Stimulated activated CD8-positive, alpha-beta memory T cell treated with anti-CD3 and anti-CD28 coated beads, Interleukin-2, amount 100 ng/mL, for 48 hours (primary cell): ENCODE data around the gene TMEM179.

ENCODE experiments used
- DNase-seq, 2 donors: peaks; one replicate each; pipeline ENCODE4 v3.0.0-alpha.2; 2020; ENCODE audit warnings: low read depth in 2 of 2

TMEM179 gene

GRCh38 chr14:104598910-104599273 lies 5.7 kb downstream of the TMEM179 start:
- no peak for DNase-seq

DNA sequence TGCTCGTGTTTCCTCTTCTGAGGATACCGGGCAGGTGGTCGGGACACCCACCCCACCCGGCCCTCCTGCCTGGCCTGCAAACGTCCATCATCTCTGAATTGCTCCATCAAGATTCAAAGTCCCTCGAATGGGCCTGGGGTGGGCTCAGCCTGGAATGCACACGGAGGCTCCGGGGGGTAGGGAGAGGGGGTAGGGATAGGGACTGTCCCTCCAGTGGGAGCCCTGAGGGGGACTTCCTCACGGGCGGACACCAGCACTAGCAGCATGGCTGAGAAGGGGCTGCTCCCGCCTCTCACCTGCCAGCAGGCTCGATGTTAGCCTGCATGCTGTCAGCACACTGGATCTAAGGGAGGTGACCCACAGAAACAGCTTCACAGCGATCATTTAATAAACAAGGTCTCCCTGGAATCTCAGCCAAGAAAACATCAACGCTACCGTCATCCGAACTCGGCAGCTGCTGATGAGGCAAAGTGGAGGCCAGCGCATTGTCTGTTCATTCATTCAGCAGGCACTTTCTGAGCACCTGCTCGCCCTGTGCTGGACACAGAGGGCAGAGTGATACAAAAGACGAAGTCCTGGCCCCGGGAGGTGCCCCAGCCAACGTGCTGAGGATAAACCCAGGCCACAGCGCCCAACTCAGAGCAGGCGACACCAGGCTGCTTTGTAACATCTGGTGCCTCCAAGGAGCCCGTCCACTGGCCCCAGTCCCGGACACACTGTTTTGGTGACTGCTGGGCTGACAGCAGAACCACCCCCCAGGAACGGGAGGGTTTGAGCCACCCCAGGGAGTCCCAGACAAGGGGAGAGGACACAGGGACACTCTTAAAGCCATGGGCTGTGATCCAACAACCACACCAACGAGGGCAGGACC lies 6.3 kb downstream of the TMEM179 start:
- DNase-seq: no peak

DNA sequence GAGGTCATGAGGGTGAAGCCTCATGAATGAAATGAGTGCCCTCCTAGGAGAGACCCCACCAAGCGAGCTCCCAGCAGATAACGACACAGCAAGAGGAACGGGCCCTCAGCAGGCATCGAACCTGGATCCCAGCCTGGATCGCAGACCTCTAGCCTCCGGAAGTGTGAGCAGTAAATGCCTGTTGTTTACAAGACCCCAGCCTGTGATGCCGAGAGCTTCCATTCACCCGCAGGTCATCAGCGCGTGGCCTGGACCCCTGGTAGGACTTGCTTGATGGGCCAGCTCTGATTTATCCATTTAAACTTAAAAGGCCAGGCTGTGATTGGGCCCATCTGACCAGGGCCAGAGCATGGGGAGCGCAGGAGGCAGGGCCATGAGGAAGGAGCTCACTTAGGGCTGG lies 7.0 kb downstream of the TMEM179 start:
- DNase-seq: no peak

- DNase-seq: no peak
Measured at GRCh38 chr14:104596927-104597351, 7.6 kb downstream of the TMEM179 start.

- DNase-seq: no peak
Measured at GRCh38 chr14:104596451-104596918, 8.1 kb downstream of the TMEM179 start.

GRCh38 chr14:104595911-104596450 lies 8.6 kb downstream of the TMEM179 start:
- no peak for DNase-seq

DNA sequence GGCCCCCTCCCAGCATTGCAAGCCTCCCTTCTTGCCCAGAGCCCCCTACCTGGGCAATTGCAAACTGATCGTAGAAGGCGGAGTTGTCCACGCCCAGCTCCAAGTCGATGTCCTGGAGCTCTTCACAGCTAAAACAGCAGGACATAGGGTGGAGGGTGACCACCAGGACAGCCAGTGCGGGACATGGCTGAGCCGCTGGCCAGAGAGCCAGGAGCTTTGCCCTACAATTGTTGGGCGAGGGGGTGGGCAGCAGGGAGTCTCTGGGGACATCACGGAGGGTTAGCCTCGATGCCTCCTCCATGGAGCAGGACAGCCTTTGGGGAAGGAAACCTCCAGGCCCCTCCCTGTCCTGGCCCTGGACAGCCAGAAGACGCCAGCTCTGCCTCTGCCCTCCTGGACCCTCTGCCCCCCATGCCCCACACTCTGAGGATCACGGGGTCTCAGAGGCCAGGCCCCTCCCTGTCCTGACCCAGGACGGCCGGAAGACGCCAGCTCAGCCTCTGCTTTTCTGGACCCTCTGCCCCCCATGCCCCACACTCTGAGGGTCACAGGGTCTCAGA lies 9.4 kb downstream of the TMEM179 start:
- no peak for DNase-seq

GRCh38 chr14:104594310-104595046 lies 10.1 kb downstream of the TMEM179 start:
- DNase-seq: no peak

GRCh38 chr14:104593710-104594136 lies 10.8 kb downstream of the TMEM179 start:
- no peak for DNase-seq

- DNase-seq: no peak
Measured at GRCh38 chr14:104593241-104593701, 11.3 kb downstream of the TMEM179 start.

- no peak for DNase-seq
Measured at GRCh38 chr14:104592785-104593184, 11.8 kb downstream of the TMEM179 start.

DNA sequence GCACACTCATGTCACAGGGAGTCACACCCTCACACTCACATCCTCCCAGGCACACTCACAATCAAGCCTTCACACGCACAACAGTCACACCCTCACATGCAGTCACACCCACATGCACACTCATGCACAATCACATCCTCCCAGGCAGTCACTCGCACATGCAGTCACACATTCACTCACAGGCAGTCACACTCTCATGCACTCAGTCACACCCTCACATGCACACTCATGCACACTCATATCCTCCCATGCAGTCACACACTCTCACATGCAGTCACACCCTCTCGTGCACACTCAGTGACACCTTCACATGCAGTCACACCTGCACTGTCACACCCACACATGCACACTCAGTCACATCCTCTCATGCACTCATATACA lies 12.3 kb downstream of the TMEM179 start:
- DNase-seq: no peak

DNA sequence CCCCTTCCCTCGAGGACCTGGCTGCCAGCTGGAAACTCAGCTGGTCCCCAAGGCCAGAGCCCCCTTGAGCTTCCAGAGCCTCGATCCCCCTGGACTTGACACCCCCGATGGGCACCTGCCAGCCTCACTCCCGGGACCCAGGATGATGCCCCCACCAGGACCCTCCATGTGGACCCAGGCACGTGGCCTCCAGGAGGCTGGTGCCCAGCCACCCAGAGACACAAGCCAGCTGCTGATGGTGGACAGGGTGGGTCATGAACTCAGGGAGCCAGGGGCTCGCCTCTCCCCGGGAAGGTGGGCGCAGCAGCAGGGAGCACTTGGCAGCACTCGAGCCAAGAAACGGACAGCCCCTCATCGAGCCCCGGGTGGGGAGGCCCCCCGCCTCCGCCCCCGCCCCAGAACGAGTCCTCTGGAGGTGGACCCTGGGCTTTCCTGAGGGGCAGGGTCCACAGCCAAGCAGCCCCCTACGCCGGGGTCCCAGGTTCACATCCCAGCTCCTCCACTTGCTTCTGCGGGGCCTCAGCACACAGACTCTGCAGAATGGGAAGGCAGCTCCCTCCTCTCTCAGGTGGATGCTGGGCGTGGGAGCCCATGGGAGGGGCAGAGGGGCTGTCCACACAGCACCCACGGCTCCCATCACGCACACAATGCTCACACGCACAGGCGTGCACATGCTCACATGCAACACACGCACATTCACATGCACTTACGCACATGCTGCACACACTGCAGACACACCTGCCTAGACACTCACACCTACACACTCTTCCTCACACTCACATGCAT lies 12.9 kb downstream of the TMEM179 start:
- no peak for DNase-seq

- DNase-seq: no peak
Measured at GRCh38 chr14:104591031-104591430, 13.5 kb downstream of the TMEM179 start.

DNA sequence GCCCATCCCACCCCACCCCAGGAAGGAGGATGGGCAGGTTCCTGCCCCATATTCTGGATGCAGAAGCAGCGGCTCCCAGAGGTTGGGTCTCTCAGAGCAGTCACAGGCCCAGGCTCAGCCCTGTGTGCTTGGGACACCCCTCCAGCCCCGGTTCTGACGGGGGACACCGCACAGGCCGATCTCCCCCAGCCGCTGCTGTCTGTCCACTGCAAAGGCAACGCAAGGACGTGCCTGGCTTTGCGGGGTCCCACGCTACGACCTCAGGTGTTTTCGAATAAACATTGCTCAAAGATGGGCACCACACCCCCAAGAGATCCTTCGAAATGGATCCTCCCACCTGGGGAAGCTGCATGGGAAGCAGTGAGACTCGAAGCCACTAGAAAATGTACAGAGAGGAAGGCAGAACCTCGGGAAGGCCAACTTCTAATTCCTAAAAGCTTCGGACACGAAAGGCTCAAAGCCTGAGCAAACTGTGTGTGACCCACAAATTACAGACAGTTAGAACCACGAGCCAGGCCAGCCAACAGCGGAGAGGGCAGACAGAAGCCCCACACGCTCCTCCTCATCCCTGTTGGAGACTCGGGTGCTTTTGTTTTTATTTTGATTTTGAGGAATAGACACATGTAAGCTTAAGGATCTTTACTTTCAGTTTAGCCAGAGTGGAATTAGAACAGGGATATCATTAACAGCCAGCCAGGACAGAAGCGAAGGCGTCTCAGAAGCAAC lies 14.2 kb downstream of the TMEM179 start:
- DNase-seq: no peak

DNA sequence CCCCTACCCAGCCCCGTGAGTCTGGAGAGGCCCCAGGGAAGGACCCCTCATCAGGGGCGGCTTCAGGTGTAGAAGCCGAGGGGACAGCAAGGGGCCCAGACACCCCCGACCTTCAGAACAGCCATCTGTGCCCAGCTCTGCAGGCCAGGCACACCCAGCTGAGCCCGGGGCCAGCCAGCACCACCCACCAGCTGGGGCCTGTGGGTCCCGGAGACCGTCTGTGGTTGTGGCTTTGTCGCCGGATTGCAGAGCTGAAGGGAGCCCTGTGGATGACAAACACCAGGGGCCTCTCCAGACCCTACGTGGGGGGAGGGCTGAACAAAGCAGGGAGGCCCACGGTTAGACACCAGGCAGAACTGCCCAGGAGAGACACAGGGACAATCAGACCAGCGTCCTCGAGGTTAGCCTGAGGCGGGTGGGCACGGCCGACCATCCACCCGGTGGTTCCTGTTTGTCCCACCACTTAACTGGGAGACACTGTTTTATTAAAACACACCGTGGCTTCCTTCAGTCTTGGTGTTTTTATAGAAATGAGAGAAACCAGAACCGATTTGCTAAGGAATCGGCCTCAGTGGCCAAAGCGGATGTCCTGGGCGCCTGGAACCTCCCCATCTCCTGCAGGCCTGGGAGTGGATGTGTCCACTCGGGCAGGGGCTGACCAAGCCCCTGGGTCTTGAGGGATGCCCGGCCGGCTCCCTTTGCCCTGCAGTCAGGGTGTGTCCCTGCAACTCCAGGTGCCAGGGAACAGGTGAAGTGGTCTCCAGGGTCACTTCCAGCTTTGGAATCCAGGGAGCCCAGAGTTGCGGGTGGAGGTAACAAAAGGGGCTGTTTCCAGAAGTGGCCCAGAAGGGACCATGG lies 15.0 kb downstream of the TMEM179 start:
- no peak for DNase-seq

- DNase-seq: no peak
Measured at GRCh38 chr14:104588066-104588857, 16.3 kb downstream of the TMEM179 start.

- no peak for DNase-seq
Measured at GRCh38 chr14:104587641-104588040, 16.9 kb downstream of the TMEM179 start.
